Measurements from ENCODE around the gene DNASE1L3. TPM values are rescaled to one million over a fixed set of nuclear protein-coding genes. Genes with fewer than 3 reads are reported as not detected.
A peak's percentile ranks its signal among the peaks of the same experiment; 100 is the strongest.

The DNASE1L3 gene
- total and polyA plus RNA-seq, 2 of the 13 experiments (the other 11 are each of a cell fraction or from before 2014, with no cell fraction given): 0.86 to 1.7 TPM

- TF ChIP-seq NRL (CRISPR knock-in tag; IDR thresholded peaks at IDR 0.05; ENCODE audit: borderline replicate concordance) (no peak), NBN (conservative IDR thresholded peaks at IDR 0.05) (no peak), SRY (CRISPR knock-in tag; IDR thresholded peaks at IDR 0.05) (no peak), NPAS2 (CRISPR knock-in tag; IDR thresholded peaks at IDR 0.05; ENCODE audit: borderline replicate concordance) (no peak), ZSCAN25 (CRISPR knock-in tag; IDR thresholded peaks at IDR 0.05) (peak; percentile 52; the same call in 1 of the 2 replicates), KAT7 (CRISPR knock-in tag; IDR thresholded peaks at IDR 0.05; ENCODE audit: borderline replicate concordance) (peak; percentile 43; the same call in 1 of the 2 replicates), BRCA1 (CRISPR knock-in tag; IDR thresholded peaks at IDR 0.05) (no peak; the same call in 1 of the 2 replicates), ZBTB38 (CRISPR knock-in tag; IDR thresholded peaks at IDR 0.05) (peak; percentile 52; the same call in 1 of the 2 replicates), GLMP (CRISPR knock-in tag; IDR thresholded peaks at IDR 0.05; ENCODE audit: borderline replicate concordance) (no peak), LBX2 (CRISPR knock-in tag; IDR thresholded peaks at IDR 0.05; ENCODE audit: borderline replicate concordance) (no peak), YY1 (IDR thresholded peaks at IDR 0.05; ENCODE audit: insufficient read depth, insufficient replicate concordance, low read depth, low read length) (peak; percentile 51), PITX1 (CRISPR knock-in tag; IDR thresholded peaks at IDR 0.05) (peak; percentile 59; the same call in 1 of the 2 replicates), FOXJ3 (CRISPR knock-in tag; IDR thresholded peaks at IDR 0.05; ENCODE audit: borderline replicate concordance) (no peak), HCFC1 (IDR thresholded peaks at IDR 0.05; ENCODE audit: low read depth, low read length) (no peak), NCOA2 (CRISPR knock-in tag; IDR thresholded peaks at IDR 0.05) (0 out of 2 replicates have a peak, but pooled peaks have one; percentile 20), ZNF225 (CRISPR knock-in tag; IDR thresholded peaks at IDR 0.05) (no peak; the same call in 1 of the 2 replicates), ZNF891 (CRISPR knock-in tag; IDR thresholded peaks at IDR 0.05) (peak; percentile 59; the same call in 1 of the 2 replicates), TFAP4 (IDR thresholded peaks at IDR 0.05; ENCODE audit: borderline replicate concordance, low read depth) (no peak), ZNF441 (CRISPR knock-in tag; IDR thresholded peaks at IDR 0.05; ENCODE audit: borderline replicate concordance) (peak; percentile 38; the same call in 1 of the 2 replicates), PAXIP1 (CRISPR knock-in tag; conservative IDR thresholded peaks at IDR 0.05) (peak; percentile 23; the same call in 1 of the 2 replicates), RXRB (CRISPR knock-in tag; IDR thresholded peaks at IDR 0.05; ENCODE audit: borderline replicate concordance) (peak; percentile 12; the same call in 1 of the 2 replicates), ZNF292 (CRISPR knock-in tag; IDR thresholded peaks at IDR 0.05; ENCODE audit: borderline replicate concordance, low read depth) (peak; percentile 78), XRCC5 (optimal IDR thresholded peaks at IDR 0.05; ENCODE audit: low read length) (peak; percentile 58), CC2D1A (CRISPR knock-in tag; IDR thresholded peaks at IDR 0.05) (no peak)
These were observed 32.8 kb downstream of the DNASE1L3 start (continued) for GRCh38 chr3:58177747-58178527.
